B cell (primary cell): ENCODE measurements around the gene TERC. TPM values are rescaled to one million over a fixed set of nuclear protein-coding genes. Genes with fewer than 3 reads are reported as not detected.

ENCODE experiments used
- ATAC-seq: fragments of 200-7000 bp; cut with Tn5 transposase; one replicate; pipeline ENCODE4 v1.10.0; 2021; ENCODE audit warnings: low read depth, mild to moderate bottlenecking, moderate number of reproducible peaks, moderate library complexity
- CTCF ChIA-PET: fragments of 350-600 bp; sonication (Branson Sonifier 250); formaldehyde crosslinking; loops from one replicate; lab custom pipeline; 2021; ENCODE audit warnings: antibody characterized with exemption, inconsistent platforms; lab: Charles Lee
- POLR2A ChIA-PET: fragments of 350-600 bp; sonication (Branson Sonifier 250); formaldehyde crosslinking; loops from one replicate; lab custom pipeline; 2021; ENCODE audit warnings: antibody characterized with exemption; lab: Charles Lee
- DNase-seq: peaks from one replicate; pipeline ENCODE4 v3.0.0; 2013
- H2AFZ ChIP-seq: 2 replicates; pipeline ENCODE4 v1.6.1; 2012; ENCODE audit warnings: mild to moderate bottlenecking, low read depth, low read length; ENCODE audit not compliant: insufficient read depth, poor library complexity, severe bottlenecking
- H3K27ac ChIP-seq, 2 donors: 1 replicate in 1 of 2; 2 replicates in 1 of 2; pipeline ENCODE4 v1.5.1; 2012 to 2013; ENCODE audit warnings: low read length in 2 of 2, mild to moderate bottlenecking in 2 of 2, moderate library complexity in 1 of 2
- H3K27me3 ChIP-seq, 4 experiments: fragments of 200-600 bp in 1 of 4; sonication (generic) in 1 of 4; replicated peaks in 1 of 4; 1 replicate in 2 of 4; 2 replicates in 2 of 4; pipeline versions ENCODE4 v1.6.1 to v1.7.0; 2013 to 2016; ENCODE audit warnings: low read length in 3 of 4, mild to moderate bottlenecking in 2 of 4, mixed read lengths in 1 of 4, moderate library complexity in 1 of 4; ENCODE audit not compliant: insufficient read depth in 4 of 4, control insufficient read depth in 3 of 4; ENCODE audit errors: control extremely low read depth in 1 of 4
- H3K36me3 ChIP-seq, 2 experiments: replicated peaks in 1 of 2; 1 replicate in 1 of 2; 2 replicates in 1 of 2; pipeline versions ENCODE4 v1.6.1 to v1.7.1; 2013; ENCODE audit warnings: low read length in 1 of 2; ENCODE audit not compliant: insufficient read depth in 2 of 2, control insufficient read depth in 1 of 2; ENCODE audit errors: control extremely low read depth in 1 of 2, extremely low read depth in 1 of 2
- H3K4me1 ChIP-seq, 2 donors: fragments of 200-600 bp in 1 of 2; sonication (generic) in 1 of 2; 1 replicate in 1 of 2; 2 replicates in 1 of 2; pipeline versions ENCODE4 v1.5.1 to v1.6.1; 2013 to 2017; ENCODE audit warnings: low read length in 2 of 2; ENCODE audit not compliant: control insufficient read depth in 2 of 2, insufficient read depth in 2 of 2
- H3K4me2 ChIP-seq: replicated peaks from 2 replicates; pipeline ENCODE3; 2012; ENCODE audit warnings: mild to moderate bottlenecking, low read depth, low read length; ENCODE audit not compliant: poor library complexity, severe bottlenecking
- H3K4me3 ChIP-seq, 5 experiments: fragments of 200-600 bp in 1 of 5; sonication (generic) in 1 of 5; 1 replicate in 3 of 5; 2 replicates in 2 of 5; pipeline versions ENCODE4 v1.5.1 to v1.7.0; 2011 to 2016; ENCODE audit warnings: low read length in 4 of 5, mild to moderate bottlenecking in 4 of 5, low read depth in 2 of 5, control low read depth in 1 of 5, moderate library complexity in 1 of 5; ENCODE audit not compliant: insufficient read depth in 1 of 5; ENCODE audit errors: control extremely low read depth in 1 of 5, extremely low read depth in 1 of 5
- H3K79me2 ChIP-seq: fragments of 200-600 bp; sonication (generic); one replicate; pipeline ENCODE4 v1.6.0; 2016; ENCODE audit warnings: low read length; ENCODE audit not compliant: control insufficient read depth, insufficient read depth
- H3K9ac ChIP-seq: fragments of 200-600 bp; sonication (generic); 2 replicates; pipeline ENCODE4 v1.6.1; 2017; ENCODE audit warnings: mild to moderate bottlenecking, low read length, moderate library complexity
- H3K9me3 ChIP-seq, 3 donors: one replicate each; pipeline versions ENCODE4 v1.6.1 to v1.7.1; 2013; ENCODE audit warnings: low read length in 2 of 3; ENCODE audit not compliant: control insufficient read depth in 2 of 3, insufficient read depth in 1 of 3; ENCODE audit errors: control extremely low read depth in 1 of 3
- H4K20me1 ChIP-seq: 2 replicates; pipeline ENCODE4 v1.6.0; 2012; ENCODE audit warnings: mild to moderate bottlenecking, low read length; ENCODE audit not compliant: insufficient read depth, control insufficient read depth, poor library complexity, severe bottlenecking
- H3K27ac Mint-ChIP-seq: one replicate; pipeline ENCODE4 v1.8.0; 2021; ENCODE audit warnings: mixed read lengths
- H3K27me3 Mint-ChIP-seq: one replicate; pipeline ENCODE4 v1.8.0; 2021; ENCODE audit warnings: mixed read lengths
- H3K4me1 Mint-ChIP-seq: one replicate; pipeline ENCODE4 v1.8.0; 2021; ENCODE audit warnings: mixed read lengths
- H3K4me3 Mint-ChIP-seq: one replicate; pipeline ENCODE4 v1.8.0; 2021; ENCODE audit warnings: mixed read lengths
- H3K9me3 Mint-ChIP-seq: one replicate; pipeline ENCODE4 v1.8.0; 2022; ENCODE audit warnings: mixed read lengths; ENCODE audit not compliant: insufficient read depth
- CTCF ChIP-seq: fragments of 200-600 bp; IDR thresholded peaks from one replicate; pipeline ENCODE4 v1.8.0; 2022; ENCODE audit warnings: antibody characterized with exemption, mild to moderate bottlenecking
- EZH2 ChIP-seq: IDR thresholded peaks from 2 replicates; pipeline ENCODE4 v1.6.1; 2012; ENCODE audit warnings: borderline replicate concordance, low read depth, mild to moderate bottlenecking, moderate library complexity, low read length; ENCODE audit not compliant: insufficient read depth, poor library complexity, severe bottlenecking
- WGBS: methylation state at CpG from one replicate; pipeline ENCODE4 v1.1.5; 2013; ENCODE audit warnings: missing lambda C conversion rate; ENCODE audit not compliant: insufficient coverage; 5-methylcytosine and 5-hydroxymethylcytosine counted together
- intact Hi-C: fragments of 100-400 bp; cut with micrococcal nuclease; formaldehyde crosslinking; loops from one replicate; pipeline ENCODE4 v1.10.0; 2022
- polyA plus RNA-seq: library from polyadenylated mRNA; depleted of rRNA; stranded (reverse); fragments of >200 nt; gene quantifications from 2 replicates; pipeline ENCODE4 v1.2.3, GENCODE V29; 2012
- total RNA-seq, 2 donors: library from RNA; stranded (reverse); fragments of 120-200 nt in 1 of 2; gene quantifications; 1 replicate in 1 of 2; 2 replicates in 1 of 2; pipeline versions ENCODE4 v1.2.3 to v1.2.4, GENCODE V29; 2013 to 2022

TERC gene
- total and polyA plus RNA-seq, 2 donors (not counting 1 experiment from before 2014, with no cell fraction given) = 1.3 to 10.6 TPM

GRCh38 chr3:169772305-169772896 is 7.5 kb upstream of the TERC start:
- 0% methylated on average over 7 of the region's 15 CpGs for WGBS
- Histone ChIP-seq H3K9ac (peak overlapping the region; percentile 96), H3K27ac (peak overlapping the region; percentile 97), H2AFZ (peak overlapping the region; percentile 98), H3K36me3 (peaks cover 1 to 26% of the 10 kb centered on the region in 2 experiments), H4K20me1 (no peaks in the 10 kb centered on the region), H3K4me1 (peaks cover 16 to 19% of the 10 kb centered on the region in 2 donors), H3K27me3 (no peaks in the 10 kb centered on the region), H3K4me2 (peak overlapping the region; percentile 78), H3K9me3 (peaks cover 0 to 7% (median 0%) of the 10 kb centered on the region in 3 donors), H3K4me3 (peak overlapping the region; percentile 89 to 97 (median 91)), H3K79me2 (peaks cover 36% of the 10 kb centered on the region)
- Mint-ChIP-seq H3K27ac (peak overlapping the region; percentile 99), H3K4me1 (peaks cover 47% of the 10 kb centered on the region), H3K27me3 (no peaks in the 10 kb centered on the region), H3K4me3 (peak overlapping the region; percentile 100), H3K9me3 (no peaks in the 10 kb centered on the region)
- intact Hi-C loops = loop anchor here (2.0 to 5.0 kb wide), 4 partner anchors 90 to 408 kb away; partner anchors contain the start of genes PHC3 and SEC62
- no peak for TF ChIP-seq CTCF
- no peak for TF ChIP-seq EZH2
- ChIA-PET CTCF (interaction anchor here (0.7 to 3.3 kb wide), 10 partner anchors 9 to 1091 kb away, joined by 3 to 21 read pairs (median 3); partner anchors contain the start of genes LRRC34, LRRIQ4 and TERC), POLR2A (interaction anchor here (0.5 to 3.0 kb wide), 12 partner anchors 8 to 585 kb away, joined by 3 to 23 read pairs (median 4); partner anchors contain the start of genes LRRC34, LRRIQ4, SEC62 and SKIL)
- peak; percentile 31 for ATAC-seq
- DNase-seq = peak; percentile 87
